GM12892 (cell line): ENCODE results near the gene MYLK2.
"Not testable (repeated sequence)": the region's sequence is repeated elsewhere in the genome, so short reads cannot be mapped to it uniquely, and the experiment has no call there.

Source experiments
- DNase-seq: peaks from one replicate; pipeline ENCODE4 v3.0.0; 2011; ENCODE audit not compliant: insufficient read length
- FAIRE-seq: peaks from 2 replicates; lab custom pipeline; 2011; peaks lifted over from hg19 to GRCh38; lab: Jason Lieb, UNC
- POLR2A ChIP-seq: IDR thresholded peaks from 2 replicates; pipeline ENCODE4 v1.6.1; 2011; ENCODE audit warnings: low read depth, low read length, control low read depth
- POLR2AphosphoS5 ChIP-seq: IDR thresholded peaks from 2 replicates; pipeline ENCODE4 v1.6.1; 2011; ENCODE audit warnings: low read depth, low read length, control low read depth
- TAF1 ChIP-seq: IDR thresholded peaks from 2 replicates; pipeline ENCODE4 v1.6.1; 2011; ENCODE audit warnings: low read depth, mild to moderate bottlenecking, control low read depth, low read length, borderline replicate concordance

Gene MYLK2

GRCh38 chr20:31803552-31804291 is 15.4 kb upstream of the MYLK2 start:
- DNase-seq (no peak), FAIRE-seq (no peak)
- TF ChIP-seq POLR2AphosphoS5: no peak
- no peak for TF ChIP-seq TAF1
- TF ChIP-seq POLR2A: no peak

DNA sequence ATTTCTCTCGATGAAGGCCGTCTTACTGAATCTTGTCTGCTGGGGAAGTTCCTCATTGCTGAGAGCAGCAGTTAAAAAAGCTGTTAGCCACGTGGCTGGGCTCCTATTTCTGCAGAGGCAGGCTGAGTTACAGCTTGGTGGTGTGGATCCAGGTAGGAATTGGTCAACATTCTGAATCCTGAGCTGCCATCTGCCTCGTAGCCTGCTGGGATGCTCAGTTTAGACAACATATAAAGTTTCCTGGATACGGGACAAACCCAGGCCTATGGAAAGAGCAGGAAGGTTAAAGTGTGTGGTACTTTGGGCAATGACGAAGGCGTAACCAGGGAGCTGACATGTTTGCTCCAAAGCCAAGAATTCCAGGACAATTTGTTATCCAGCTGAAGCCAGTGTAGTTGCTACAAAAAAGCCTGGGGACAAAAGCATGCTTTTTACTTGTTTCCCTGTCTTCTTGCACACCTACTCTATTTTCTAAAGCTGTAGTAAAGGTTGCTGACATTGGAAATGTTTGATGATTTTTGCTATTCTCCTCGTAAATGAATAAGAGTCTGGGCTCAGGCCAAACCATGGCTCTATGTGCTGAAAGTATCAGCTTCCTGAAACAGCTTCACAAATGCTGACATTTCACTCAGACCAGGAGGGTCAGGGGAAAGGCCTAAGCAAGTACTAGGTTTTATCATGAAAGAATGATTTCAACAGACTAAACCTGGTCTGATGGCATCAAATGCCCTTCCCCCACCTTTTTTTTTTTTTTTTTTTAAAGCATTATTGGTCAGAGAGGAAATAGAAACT is 12.4 kb upstream of the MYLK2 start:
- FAIRE-seq: no peak
- no peak for DNase-seq
- TF ChIP-seq TAF1: no peak
- no peak for TF ChIP-seq POLR2AphosphoS5
- no peak for TF ChIP-seq POLR2A

- DNase-seq (no peak), FAIRE-seq (no peak)
- no peak for TF ChIP-seq TAF1
- TF ChIP-seq POLR2A: no peak
- no peak for TF ChIP-seq POLR2AphosphoS5
Measured at GRCh38 chr20:31808481-31808880, 10.7 kb upstream of the MYLK2 start.

DNA sequence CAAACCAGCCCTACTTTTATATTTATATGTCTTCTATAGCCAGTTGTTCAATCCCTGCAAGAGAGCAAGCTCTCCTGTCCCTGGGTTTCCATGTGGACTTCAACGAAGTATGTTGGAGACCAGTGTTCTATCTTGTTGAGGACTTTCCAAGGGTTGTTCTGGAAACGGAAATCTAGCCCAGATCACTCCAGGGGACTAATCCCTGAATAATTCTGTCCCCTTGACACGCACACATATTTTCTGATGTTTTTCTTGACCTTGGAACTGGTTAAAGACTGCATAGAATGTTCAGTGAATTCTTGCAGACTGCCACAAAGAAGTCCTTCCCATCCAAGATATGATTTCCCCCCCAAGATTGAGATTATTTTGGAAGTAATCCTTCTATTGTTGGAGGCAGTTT is 9.5 kb upstream of the MYLK2 start:
- TF ChIP-seq POLR2A (no peak), POLR2AphosphoS5 (no peak), TAF1 (no peak)
- FAIRE-seq (no peak), DNase-seq (no peak)

DNA sequence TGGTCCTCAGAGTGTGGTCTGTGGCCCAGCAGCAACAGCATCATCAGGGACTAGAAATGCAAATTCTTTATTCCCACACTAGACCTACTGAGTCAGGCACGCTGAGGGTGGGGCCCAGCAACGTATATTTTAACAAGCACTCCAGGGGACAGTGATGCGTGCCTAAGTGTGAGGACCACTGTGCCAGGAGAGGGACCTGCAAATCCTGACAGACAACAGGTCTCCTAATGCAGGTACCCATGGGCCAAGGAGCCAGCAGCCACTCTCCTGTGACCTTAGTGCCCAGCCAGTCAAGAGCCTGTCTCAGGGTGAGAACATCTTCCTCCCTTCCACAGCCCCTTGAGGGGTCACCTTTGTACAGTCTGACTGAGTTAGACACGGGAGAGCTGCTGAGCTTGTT is 8.0 kb upstream of the MYLK2 start:
- DNase-seq (no peak), FAIRE-seq (no peak)
- TF ChIP-seq TAF1 (no peak), POLR2A (no peak), POLR2AphosphoS5 (no peak)

DNA sequence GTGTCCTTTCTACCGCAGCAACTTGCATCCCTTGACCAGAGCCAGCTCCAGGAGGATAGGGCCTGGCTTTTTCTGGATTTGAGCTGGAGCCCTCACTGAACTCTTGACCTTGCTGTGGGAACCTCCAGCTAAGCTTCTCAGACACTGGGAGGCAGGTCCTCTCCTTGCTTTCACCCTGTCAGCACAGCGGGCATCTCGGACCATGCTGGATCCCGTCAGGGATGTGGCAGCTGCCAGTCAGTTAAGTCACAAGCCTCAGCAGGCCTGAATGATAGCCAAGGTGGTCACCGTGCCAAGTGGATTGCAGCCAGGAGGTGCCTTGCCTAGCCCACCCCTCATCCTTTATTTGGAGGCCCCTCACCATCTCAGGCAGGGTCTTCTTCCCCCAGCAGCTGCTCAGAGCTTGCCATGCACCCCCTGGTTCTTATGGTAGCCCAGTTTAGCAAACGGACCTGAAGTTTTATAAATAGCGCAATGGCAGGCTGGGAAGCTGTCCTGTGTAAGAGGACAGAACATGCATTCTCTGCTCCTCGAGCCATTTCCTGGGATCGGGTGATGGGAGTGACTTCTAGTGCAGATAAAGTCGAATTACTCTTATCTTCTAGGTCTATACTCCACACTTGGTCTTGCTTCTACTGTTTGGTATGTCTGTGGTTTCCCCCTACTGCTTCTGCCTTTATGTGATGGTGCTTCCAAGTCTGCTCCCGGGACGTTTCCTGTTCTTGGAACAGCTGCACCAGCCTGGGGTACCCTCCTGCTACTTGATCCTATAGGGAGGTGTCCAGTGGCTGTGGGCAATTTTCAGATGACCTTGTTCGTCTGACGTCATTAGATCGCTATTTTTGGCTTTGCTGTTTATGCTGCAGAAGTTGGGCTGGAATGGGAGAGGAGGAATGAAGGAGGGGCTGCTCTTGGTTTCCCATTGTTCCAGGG is 7.1 kb upstream of the MYLK2 start:
- TF ChIP-seq POLR2AphosphoS5 (no peak), POLR2A (no peak), TAF1 (no peak)
- DNase-seq (no peak), FAIRE-seq (no peak)

GRCh38 chr20:31813611-31814010 is 5.5 kb upstream of the MYLK2 start:
- FAIRE-seq: no peak
- no peak for DNase-seq
- TF ChIP-seq TAF1 (no peak), POLR2A (no peak)

DNA sequence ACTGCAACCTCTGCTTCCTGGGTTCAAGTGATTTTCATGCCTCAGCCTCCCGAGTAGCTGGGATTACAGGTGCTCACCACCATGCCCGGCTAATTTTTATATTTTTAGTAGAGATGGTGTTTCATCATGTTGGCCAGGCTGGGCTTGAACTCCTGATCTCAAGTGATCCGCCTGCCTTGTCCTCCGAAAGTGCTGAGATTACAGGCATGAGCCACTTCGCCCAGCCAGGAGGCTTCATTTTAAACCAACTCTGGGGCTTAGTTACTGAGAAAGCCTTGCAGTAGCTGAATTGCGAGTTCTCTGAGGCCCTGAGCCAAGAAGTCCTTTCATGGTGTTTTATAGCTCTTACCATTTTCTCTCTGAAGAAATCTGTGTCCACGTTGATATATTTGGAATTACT is 5.0 kb upstream of the MYLK2 start:
- not testable (repeated sequence) for DNase-seq, FAIRE-seq

- no peak for FAIRE-seq
- DNase-seq: no peak
- TF ChIP-seq POLR2A: no peak
- TF ChIP-seq TAF1: no peak
- no peak for TF ChIP-seq POLR2AphosphoS5
Measured at GRCh38 chr20:31815408-31816188, 3.6 kb upstream of the MYLK2 start.

DNA sequence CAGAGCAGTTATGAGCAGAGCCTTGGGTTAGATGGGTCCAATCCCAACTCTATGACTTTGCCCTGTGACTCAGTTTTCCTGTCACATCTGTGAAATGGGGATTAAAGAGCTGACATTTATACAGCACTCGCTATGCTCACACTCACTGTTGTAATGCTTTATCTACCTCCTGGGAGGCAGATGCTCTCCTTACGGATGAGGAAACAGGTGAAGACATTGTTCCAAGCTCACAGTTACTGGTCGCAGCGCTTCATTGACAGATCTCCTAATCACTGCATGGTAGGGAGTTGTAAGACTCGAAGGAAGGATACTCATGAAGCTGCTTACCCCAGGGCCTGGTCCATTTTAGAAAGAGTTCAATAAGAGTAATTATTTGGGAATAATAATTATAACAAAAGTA is 2.9 kb upstream of the MYLK2 start:
- no peak for FAIRE-seq
- no peak for DNase-seq
- TF ChIP-seq POLR2A: no peak
- no peak for TF ChIP-seq POLR2AphosphoS5
- TF ChIP-seq TAF1: no peak

DNA sequence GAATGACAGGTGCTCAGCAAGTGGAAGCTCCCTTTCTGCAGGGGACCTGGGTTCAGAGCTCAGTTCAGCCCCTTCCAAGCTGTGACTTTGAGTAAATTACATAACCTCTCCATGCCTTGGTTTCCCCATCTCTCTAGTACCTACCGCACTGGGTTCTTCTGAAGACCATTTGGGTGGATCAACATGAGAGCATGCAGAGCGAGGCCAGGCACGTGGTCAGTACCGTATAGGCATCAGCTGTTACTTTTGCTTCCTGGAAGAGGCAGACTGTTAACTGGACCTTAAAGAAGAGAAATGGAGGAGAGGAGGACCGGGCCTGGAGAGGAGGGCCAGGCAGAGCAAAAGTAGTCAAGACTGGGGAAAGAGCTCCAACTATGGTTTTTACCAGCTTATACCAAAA is 1.7 kb upstream of the MYLK2 start:
- TF ChIP-seq TAF1 (no peak), POLR2A (no peak), POLR2AphosphoS5 (no peak)
- FAIRE-seq: no peak
- DNase-seq: no peak
